ENCODE results near the gene REV3L.
A peak's percentile ranks its signal among the peaks of the same experiment; 100 is the strongest.
"Not testable (repeated sequence)": the region's sequence is repeated elsewhere in the genome, so short reads cannot be mapped to it uniquely, and the experiment has no call there.

REV3L gene

GRCh38 chr6:111485342-111485741 lies 2.3 kb upstream of the REV3L start:
- TF ChIP-seq JUND (IDR thresholded peaks at IDR 0.05; ENCODE audit: low read depth), result no peak
- DNase-seq (ENCODE audit: low read depth in 1 of 2, low spot score in 1 of 2), result no peak
- in situ Hi-C loops (cut with HindIII; ENCODE audit: low pct_unique_long_range_greater_than_20kb, low sequenced_read_pairs), result no loop called here

DNA sequence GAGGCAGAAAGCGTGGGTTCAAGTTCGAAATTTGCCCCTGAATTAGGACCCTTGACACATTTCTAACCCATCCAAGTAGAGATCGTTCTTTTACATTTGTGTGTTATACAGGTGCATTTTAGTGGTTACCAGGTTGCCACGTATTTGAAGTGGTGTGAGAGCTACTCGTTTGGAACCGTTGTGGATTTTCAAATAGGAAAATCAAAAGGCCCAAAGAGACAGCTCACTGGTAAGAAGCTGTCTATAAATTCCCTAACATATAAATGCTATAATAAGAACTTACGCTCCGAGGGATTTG lies 1.6 kb upstream of the REV3L start:
- in situ Hi-C loops (cut with HindIII; ENCODE audit: low pct_unique_long_range_greater_than_20kb, low sequenced_read_pairs), result no loop called here
- TF ChIP-seq JUND (IDR thresholded peaks at IDR 0.05; ENCODE audit: low read depth), result no peak
- DNase-seq (ENCODE audit: low read depth in 1 of 2, low spot score in 1 of 2), result no peak

DNA sequence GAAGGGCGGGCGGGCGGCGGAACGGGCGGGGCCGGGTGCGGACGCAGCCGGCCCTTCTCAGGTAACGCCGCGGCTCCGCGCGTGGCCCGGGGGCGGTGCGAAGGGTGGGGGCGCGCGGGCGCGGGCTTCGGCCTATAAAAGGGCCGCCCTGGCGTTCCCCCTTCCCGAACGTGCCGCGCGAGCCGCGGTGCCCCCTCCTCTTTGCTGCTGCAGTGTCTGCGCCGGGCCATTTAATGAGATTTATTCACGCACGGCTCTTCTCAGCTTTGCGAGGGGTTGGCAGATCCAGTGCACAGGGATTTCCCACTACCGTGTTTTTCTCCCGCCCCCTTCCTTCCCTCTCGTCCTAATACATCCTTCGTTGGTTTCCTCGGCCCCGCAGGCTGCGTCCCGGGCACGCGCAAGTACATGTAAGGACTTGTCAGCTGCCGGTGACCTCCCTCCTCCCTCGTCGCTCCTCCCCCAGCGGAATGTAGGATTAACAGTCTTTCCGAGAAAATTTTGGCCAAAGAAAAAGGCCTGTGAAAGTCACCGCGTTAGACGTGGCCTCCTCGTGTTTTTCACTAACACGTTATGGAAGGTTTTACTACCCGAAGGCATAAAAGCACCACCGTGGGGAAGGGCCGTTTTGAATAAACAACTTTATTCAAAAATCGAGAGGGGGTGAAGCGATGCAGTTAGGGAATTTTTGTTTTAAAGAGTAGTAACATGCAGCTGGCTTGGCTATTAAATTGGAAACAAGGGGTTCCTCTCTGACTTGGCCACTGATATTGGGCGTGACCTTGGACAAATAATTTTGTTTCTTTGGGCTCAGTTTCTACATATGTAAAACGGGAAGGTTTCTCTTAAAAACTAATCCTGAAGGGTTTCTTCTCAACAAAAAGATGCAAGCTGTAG lies 966 bp upstream of the REV3L start:
- TF ChIP-seq JUND (IDR thresholded peaks at IDR 0.05; ENCODE audit: low read depth), result no peak
- in situ Hi-C loops (cut with HindIII; ENCODE audit: low pct_unique_long_range_greater_than_20kb, low sequenced_read_pairs), result no loop called here
- peak; percentile 36 to 95 for DNase-seq (ENCODE audit: low read depth in 1 of 2, low spot score in 1 of 2)

DNA sequence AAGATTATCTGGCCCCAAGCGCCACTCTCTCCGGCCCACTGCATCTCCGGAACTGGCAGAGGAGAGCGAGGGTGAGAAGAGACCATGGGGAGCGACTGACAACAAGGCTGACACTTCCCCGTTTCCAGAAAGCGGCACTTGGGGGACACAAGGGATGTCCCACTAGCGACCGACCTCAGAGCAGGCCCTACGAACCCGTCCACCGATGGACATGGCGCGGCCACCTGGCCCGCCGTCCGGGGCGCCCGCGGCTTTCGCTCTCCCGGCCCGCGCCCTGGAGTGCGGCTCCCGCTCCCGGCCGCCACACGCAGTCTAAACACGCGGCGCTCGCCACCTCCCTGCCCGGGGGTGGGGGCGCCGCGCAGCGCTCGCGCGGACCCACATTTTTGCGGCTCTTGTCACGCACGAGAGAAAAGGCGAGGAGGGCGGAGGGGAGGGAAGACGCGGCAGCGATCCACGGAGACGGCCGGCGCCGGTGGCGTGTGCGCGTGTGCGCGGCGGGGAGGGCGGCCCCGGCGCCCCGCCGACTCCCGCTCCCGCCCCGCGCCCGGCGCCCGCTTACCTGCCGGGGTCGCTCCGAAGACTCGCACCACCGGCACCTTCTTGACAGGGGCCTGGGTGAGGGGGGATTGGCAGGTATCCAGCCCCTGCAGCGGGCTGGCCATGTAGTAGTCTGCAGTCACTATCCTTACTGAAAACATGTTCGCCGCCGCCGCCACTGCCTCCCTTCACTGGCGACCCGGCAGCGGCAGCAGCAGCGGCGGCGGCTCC lies 645 bp downstream of the REV3L start:
- in situ Hi-C loops (cut with HindIII; ENCODE audit: low pct_unique_long_range_greater_than_20kb, low sequenced_read_pairs), result no loop called here
- TF ChIP-seq JUND (IDR thresholded peaks at IDR 0.05; ENCODE audit: low read depth), result no peak
- DNase-seq (ENCODE audit: low read depth in 1 of 2, low spot score in 1 of 2), result peak in 1 of 2 experiments; percentile 44

- no peak for TF ChIP-seq JUND (IDR thresholded peaks at IDR 0.05; ENCODE audit: low read depth)
- no peak for DNase-seq (ENCODE audit: low read depth in 1 of 2, low spot score in 1 of 2)
- in situ Hi-C loops (cut with HindIII; ENCODE audit: low pct_unique_long_range_greater_than_20kb, low sequenced_read_pairs), result no loop called here
These were observed 1.2 kb downstream of the REV3L start for GRCh38 chr6:111481836-111482187.

- no peak for TF ChIP-seq JUND (IDR thresholded peaks at IDR 0.05; ENCODE audit: low read depth)
- DNase-seq (ENCODE audit: low read depth in 1 of 2, low spot score in 1 of 2), result no peak
- in situ Hi-C loops (cut with HindIII; ENCODE audit: low pct_unique_long_range_greater_than_20kb, low sequenced_read_pairs), result no loop called here
These were observed 1.8 kb downstream of the REV3L start for GRCh38 chr6:111480988-111481822.

- in situ Hi-C loops (cut with HindIII; ENCODE audit: low pct_unique_long_range_greater_than_20kb, low sequenced_read_pairs), result no loop called here
- TF ChIP-seq JUND (IDR thresholded peaks at IDR 0.05; ENCODE audit: low read depth), result no peak
- peak in 1 of 2 experiments; percentile 71 for DNase-seq (ENCODE audit: low read depth in 1 of 2, low spot score in 1 of 2)
These were observed 4.3 kb downstream of the REV3L start for GRCh38 chr6:111478749-111479148.

DNA sequence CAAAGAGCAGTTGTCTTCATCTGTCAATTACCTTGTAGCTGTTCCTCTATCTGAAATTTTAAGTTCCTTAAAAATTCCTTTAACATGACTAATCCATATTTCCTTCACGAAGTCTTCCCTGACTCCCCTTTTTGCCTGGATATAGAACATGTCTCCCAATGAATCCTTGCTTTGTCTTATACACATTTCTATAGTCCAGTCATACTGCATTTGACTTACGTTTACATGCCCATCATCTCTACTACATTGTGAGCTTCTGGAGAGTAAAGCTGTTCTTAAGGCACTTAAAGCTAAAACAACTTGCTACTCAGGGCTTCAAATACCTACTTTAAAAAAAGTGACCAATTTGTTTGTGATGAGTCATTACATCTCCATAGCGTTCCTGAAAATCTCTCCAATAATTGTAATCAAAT lies 4.9 kb downstream of the REV3L start:
- in situ Hi-C loops (cut with HindIII; ENCODE audit: low pct_unique_long_range_greater_than_20kb, low sequenced_read_pairs), result no loop called here
- no peak for DNase-seq (ENCODE audit: low read depth in 1 of 2, low spot score in 1 of 2)
- no peak for TF ChIP-seq JUND (IDR thresholded peaks at IDR 0.05; ENCODE audit: low read depth)

- in situ Hi-C loops (cut with HindIII; ENCODE audit: low pct_unique_long_range_greater_than_20kb, low sequenced_read_pairs), result no loop called here
- no peak for TF ChIP-seq JUND (IDR thresholded peaks at IDR 0.05; ENCODE audit: low read depth)
- no peak for DNase-seq (ENCODE audit: low read depth in 1 of 2, low spot score in 1 of 2)
These were observed 5.5 kb downstream of the REV3L start for GRCh38 chr6:111477481-111477938.

- in situ Hi-C loops (cut with HindIII; ENCODE audit: low pct_unique_long_range_greater_than_20kb, low sequenced_read_pairs); DNase-seq (ENCODE audit: low read depth in 1 of 2, low spot score in 1 of 2): not testable (repeated sequence)
These were observed 7.0 kb downstream of the REV3L start for GRCh38 chr6:111476061-111476460.

DNA sequence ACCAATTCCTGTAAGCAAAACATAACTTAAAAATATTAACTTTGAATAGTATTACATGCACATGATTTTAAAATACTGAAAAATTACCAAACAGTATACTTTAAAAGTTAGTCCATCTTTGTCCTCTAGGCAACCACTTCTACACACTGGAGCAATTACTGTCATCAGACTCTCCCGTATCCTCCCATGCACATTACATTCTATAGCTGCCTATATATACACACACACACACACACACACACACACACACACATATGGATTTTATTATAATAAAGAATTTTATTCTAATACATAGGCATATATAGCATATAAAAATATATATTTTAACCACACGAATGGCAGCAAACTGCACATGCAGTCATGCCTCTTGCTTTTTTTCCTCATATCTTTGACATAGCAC lies 8.2 kb downstream of the REV3L start:
- no peak for TF ChIP-seq JUND (IDR thresholded peaks at IDR 0.05; ENCODE audit: low read depth)
- in situ Hi-C loops (cut with HindIII; ENCODE audit: low pct_unique_long_range_greater_than_20kb, low sequenced_read_pairs), result no loop called here
- DNase-seq (ENCODE audit: low read depth in 1 of 2, low spot score in 1 of 2), result no peak

GRCh38 chr6:111474106-111474505 lies 8.9 kb downstream of the REV3L start:
- DNase-seq (ENCODE audit: low read depth in 1 of 2, low spot score in 1 of 2), result no peak
- no peak for TF ChIP-seq JUND (IDR thresholded peaks at IDR 0.05; ENCODE audit: low read depth)
- in situ Hi-C loops (cut with HindIII; ENCODE audit: low pct_unique_long_range_greater_than_20kb, low sequenced_read_pairs), result no loop called here
